HCT116 (cell line): ENCODE data around the gene GXYLT2. TPM values are rescaled to one million over a fixed set of nuclear protein-coding genes. Genes with fewer than 3 reads are reported as not detected.

Experiments
- ATAC-seq: fragments of 200-7000 bp; cut with Tn5 transposase; 2 replicates; pipeline ENCODE4 v1.9.1; 2020; ENCODE audit warnings: mild to moderate bottlenecking, moderate library complexity
- BruUV-seq: library from RNA; stranded (reverse); fragments of 400-500 nt; replicated peaks from 2 replicates; lab custom pipeline; 2021; lab: Mats Ljungman, UMichigan
- CTCF ChIA-PET: fragments of 300-600 bp; sonication (Branson Sonifier 250); formaldehyde crosslinking; loops from one replicate; lab custom pipeline; 2021; ENCODE audit warnings: antibody characterized with exemption; lab: Charles Lee
- POLR2A ChIA-PET: fragments of 300-600, 350-600 bp; sonication (Branson Sonifier 250); formaldehyde crosslinking; loops from one replicate; lab custom pipeline; 2021; ENCODE audit warnings: antibody characterized with exemption; lab: Charles Lee
- RAD21 ChIA-PET, 2 experiments: fragments of 300-600 bp; sonication (Branson Sonifier 250); formaldehyde crosslinking; loops; one replicate each; lab custom pipeline; 2023; ENCODE audit warnings: low total read pairs in 2 of 2; ENCODE audit not compliant: uncharacterized antibody in 2 of 2, unreplicated experiment in 2 of 2, low non-redundant PET in 1 of 2; lab: Charles Lee
- DNase-seq: peaks from one replicate; pipeline ENCODE4 v3.0.0-alpha.2; 2010; ENCODE audit warnings: low read depth, low spot score
- H2AFZ ChIP-seq: fragments of 200-600 bp; shearing (Covaris generic), sonication (generic); 2 replicates; pipeline ENCODE4 v1.6.1; 2017; ENCODE audit warnings: low read depth, mixed run types, mixed read lengths, antibody characterized with exemption, low read length; ENCODE audit not compliant: poor library complexity, severe bottlenecking
- H3K27ac ChIP-seq: 2 replicates; pipeline ENCODE4 v1.5.1; 2012; ENCODE audit warnings: low read depth, low read length
- H3K27me3 ChIP-seq: fragments of 200-600 bp; sonication (generic); 2 replicates; pipeline ENCODE4 v1.6.1; 2016; ENCODE audit warnings: mixed run types, low read length, mixed read lengths; ENCODE audit not compliant: insufficient read depth
- H3K36me3 ChIP-seq, 2 experiments: fragments of 200-500 bp in 1 of 2; fragments of 200-600 bp in 1 of 2; sonication (Bioruptor generic) in 1 of 2; sonication (generic) in 1 of 2; 2 replicates each; pipeline versions ENCODE4 v1.5.1 to v1.6.1; 2014 to 2016; ENCODE audit warnings: low read length in 2 of 2, inconsistent platforms in 1 of 2, mixed read lengths in 1 of 2, mixed run types in 1 of 2; ENCODE audit not compliant: insufficient read depth in 2 of 2, control insufficient read depth in 1 of 2
- H3K4me1 ChIP-seq, 2 experiments: fragments of 200-600 bp in 1 of 2; sonication (generic) in 1 of 2; 2 replicates each; pipeline versions ENCODE4 v1.5.1 to v1.6.1; 2012 to 2017; ENCODE audit warnings: low read length in 2 of 2, inconsistent platforms in 1 of 2, mild to moderate bottlenecking in 1 of 2, mixed read lengths in 1 of 2, mixed run types in 1 of 2, moderate library complexity in 1 of 2; ENCODE audit not compliant: insufficient read depth in 2 of 2, control insufficient read depth in 1 of 2
- H3K4me2 ChIP-seq: fragments of 200-600 bp; sonication (generic); 2 replicates; pipeline ENCODE4 v1.6.1; 2017; ENCODE audit warnings: mixed run types, low read length, mixed read lengths
- H3K4me3 ChIP-seq, 2 experiments: fragments of 200-600 bp in 1 of 2; sonication (generic) in 1 of 2; replicated peaks in 1 of 2; 2 replicates each; pipeline ENCODE4 v1.5.1; 2011 to 2016; ENCODE audit warnings: low read length in 2 of 2, control low read depth in 1 of 2, low read depth in 1 of 2, mild to moderate bottlenecking in 1 of 2, mixed read lengths in 1 of 2, mixed run types in 1 of 2
- H3K79me2 ChIP-seq: fragments of 200-600 bp; sonication (generic); 2 replicates; pipeline ENCODE4 v1.6.1; 2017; ENCODE audit warnings: mild to moderate bottlenecking, mixed run types, low read length, moderate library complexity, mixed read lengths; ENCODE audit not compliant: insufficient read depth
- H3K9ac ChIP-seq: fragments of 200-600 bp; sonication (generic); 2 replicates; pipeline ENCODE4 v1.6.1; 2016; ENCODE audit warnings: low read length, mixed read lengths
- H3K9me2 ChIP-seq: fragments of 200-600 bp; sonication (generic), shearing (Covaris generic); 2 replicates; pipeline ENCODE4 v1.6.1; 2017; ENCODE audit warnings: mixed run types, mild to moderate bottlenecking, moderate library complexity; ENCODE audit not compliant: insufficient read depth
- H3K9me3 ChIP-seq, 2 experiments: fragments of 200-500 bp in 1 of 2; fragments of 200-600 bp in 1 of 2; sonication (Bioruptor generic) in 1 of 2; sonication (generic) in 1 of 2; 2 replicates each; pipeline ENCODE4 v1.6.1; 2014 to 2017; ENCODE audit warnings: low read length in 2 of 2, mixed read lengths in 2 of 2, inconsistent platforms in 1 of 2, low read depth in 1 of 2, mild to moderate bottlenecking in 1 of 2, mixed run types in 1 of 2, moderate library complexity in 1 of 2; ENCODE audit not compliant: control insufficient read depth in 1 of 2, insufficient read depth in 1 of 2
- H4K20me1 ChIP-seq: fragments of 200-600 bp; sonication (generic), shearing (Covaris generic); 2 replicates; pipeline ENCODE4 v1.6.1; 2017; ENCODE audit warnings: mixed run types, mild to moderate bottlenecking, moderate library complexity; ENCODE audit not compliant: insufficient read depth
- CEBPB ChIP-seq: IDR thresholded peaks from 2 replicates; pipeline ENCODE4 v1.6.1; 2012; ENCODE audit warnings: low read depth
- EGR1 ChIP-seq: IDR thresholded peaks from 2 replicates; pipeline ENCODE4 v1.6.1; 2012; ENCODE audit warnings: low read depth
- ELF1 ChIP-seq: IDR thresholded peaks from 2 replicates; pipeline ENCODE4 v1.6.1; 2012; ENCODE audit warnings: low read depth, borderline replicate concordance
- EZH2 ChIP-seq: fragments of 200-600 bp; sonication (generic); IDR thresholded peaks from 2 replicates; pipeline ENCODE4 v1.6.1; 2017; ENCODE audit warnings: antibody characterized with exemption, mixed run types
- EZH2phosphoT487 ChIP-seq: fragments of 200-600 bp; IDR thresholded peaks from 2 replicates; pipeline ENCODE4 v1.6.1; 2018; ENCODE audit warnings: antibody characterized with exemption, borderline replicate concordance
- FOSL1 ChIP-seq: IDR thresholded peaks from 2 replicates; pipeline ENCODE4 v1.6.1; 2012; ENCODE audit warnings: low read depth
- POLR2A ChIP-seq: IDR thresholded peaks from 2 replicates; pipeline ENCODE4 v1.7.0; 2011; ENCODE audit warnings: borderline replicate concordance; ENCODE audit not compliant: insufficient read depth, insufficient read length; ENCODE audit errors: extremely low read depth
- POLR2AphosphoS5 ChIP-seq: IDR thresholded peaks from 2 replicates; pipeline ENCODE4 v1.6.1; 2011; ENCODE audit warnings: mild to moderate bottlenecking, low read depth, low read length, moderate library complexity
- RAD21 ChIP-seq: IDR thresholded peaks from 2 replicates; pipeline ENCODE4 v1.6.1; 2012; ENCODE audit warnings: low read depth, mild to moderate bottlenecking
- SIN3A ChIP-seq: IDR thresholded peaks from 2 replicates; pipeline ENCODE4 v1.6.1; 2012; ENCODE audit warnings: low read depth
- SRF ChIP-seq: IDR thresholded peaks from 2 replicates; pipeline ENCODE4 v1.6.1; 2012; ENCODE audit warnings: low read depth
- TCF7L2 ChIP-seq: IDR thresholded peaks from 2 replicates; pipeline ENCODE4 v1.7.0; 2011; ENCODE audit warnings: borderline replicate concordance, inconsistent platforms; ENCODE audit not compliant: insufficient read depth, insufficient read length; ENCODE audit errors: extremely low read depth
- ZFX ChIP-seq: fragments of 450-650 bp; IDR thresholded peaks from 2 replicates; pipeline ENCODE4 v1.6.1; 2017
- intact Hi-C: fragments of 100-400 bp; cut with micrococcal nuclease; formaldehyde crosslinking; loops from 2 replicates; pipeline ENCODE4 v1.10.0; 2022
- total RNA-seq: library from RNA; stranded (reverse); gene quantifications from one replicate; pipeline ENCODE4 v1.2.1, GENCODE V29; 2021; ENCODE audit not compliant: unreplicated experiment
- TF ChIP-seq, protein P1 (sequence below): IDR thresholded peaks from 2 replicates; pipeline ENCODE4 v1.6.1; 2012
- TF ChIP-seq, protein P2 (sequence below): IDR thresholded peaks from 2 replicates; pipeline ENCODE4 v1.6.1; 2012; ENCODE audit warnings: low read depth
- TF ChIP-seq, protein P3 (sequence below), 3 experiments: fragments of 200-600 bp in 1 of 3; sonication (generic) in 1 of 3; IDR thresholded peaks in 2 of 3; conservative IDR thresholded peaks in 1 of 3; 2 replicates each; pipeline ENCODE4 v1.5.1; 2012 to 2017; ENCODE audit warnings: low read depth in 2 of 3, low read length in 2 of 3, antibody characterized with exemption in 1 of 3, borderline replicate concordance in 1 of 3, control low read depth in 1 of 3, mild to moderate bottlenecking in 1 of 3, mixed read lengths in 1 of 3, mixed run types in 1 of 3, moderate library complexity in 1 of 3; ENCODE audit not compliant: insufficient read depth in 1 of 3
- TF ChIP-seq, protein P4 (sequence below): IDR thresholded peaks from 2 replicates; pipeline ENCODE4 v1.6.1; 2011; ENCODE audit warnings: mild to moderate bottlenecking, low read length, moderate library complexity; ENCODE audit not compliant: insufficient replicate concordance; ENCODE audit errors: extremely low read depth
- TF ChIP-seq, protein P5 (sequence below): IDR thresholded peaks from 2 replicates; pipeline ENCODE4 v1.6.1; 2012

The GXYLT2 gene
- total RNA-seq, 1 experiment from 2014 or later = 5.6 TPM

DNA sequence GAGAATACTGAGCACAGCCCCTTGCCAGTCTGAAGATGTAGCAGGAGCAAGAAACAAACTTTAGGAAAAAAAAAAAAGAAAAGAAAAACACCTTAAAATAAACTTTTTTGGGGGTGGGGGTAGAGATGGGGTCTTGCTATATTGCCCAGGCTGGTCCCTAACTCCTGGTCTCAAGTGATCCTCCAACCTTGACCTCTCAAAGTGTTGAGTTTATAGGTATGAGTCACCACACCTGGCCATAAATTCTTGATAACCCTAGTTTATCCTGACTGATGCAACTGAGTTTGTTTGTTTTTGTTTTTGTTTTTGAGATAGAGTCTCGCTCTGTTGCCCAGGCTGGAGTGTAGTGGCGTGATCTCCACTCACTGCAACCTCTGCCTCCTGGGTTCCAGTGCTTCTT, 28.4 kb downstream of the GXYLT2 start:
- ATAC-seq (no peak), DNase-seq (no peak)
- ChIA-PET RAD21 (no interaction called here), POLR2A (no interaction called here), CTCF (interaction anchor here (1.4 kb wide), 1 partner anchor 140 kb away, joined by 3 read pairs; no protein-coding TSS in a partner anchor)
- H3K27ac ChIP-seq = no peak overlapping the region
- H3K36me3 ChIP-seq = no peaks in the 10 kb centered on the region
- H3K79me2 ChIP-seq = no peaks in the 10 kb centered on the region
- H4K20me1 ChIP-seq = no peaks in the 10 kb centered on the region
- no peak overlapping the region for H3K4me3 ChIP-seq
- no peaks in the 10 kb centered on the region for H3K9me2 ChIP-seq
- no peaks in the 10 kb centered on the region for H3K27me3 ChIP-seq
- no peaks in the 10 kb centered on the region for H3K9me3 ChIP-seq
- intact Hi-C loops = no loop called here
- H3K4me2 ChIP-seq = no peak overlapping the region
- no TSS peak for BruUV-seq
- no peak overlapping the region for H2AFZ ChIP-seq
- no peak overlapping the region for H3K9ac ChIP-seq
- TF ChIP-seq EZH2 (no peak), ZFX (no peak), SIN3A (no peak), POLR2A (no peak), CEBPB (no peak), SRF (no peak), ELF1 (no peak), TCF7L2 (no peak), EGR1 (no peak), POLR2AphosphoS5 (no peak), RAD21 (no peak), EZH2phosphoT487 (no peak), FOSL1 (no peak)
- TF ChIP-seq, protein P1, sequence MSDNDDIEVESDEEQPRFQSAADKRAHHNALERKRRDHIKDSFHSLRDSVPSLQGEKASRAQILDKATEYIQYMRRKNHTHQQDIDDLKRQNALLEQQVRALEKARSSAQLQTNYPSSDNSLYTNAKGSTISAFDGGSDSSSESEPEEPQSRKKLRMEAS = no peak
- TF ChIP-seq, protein P2, sequence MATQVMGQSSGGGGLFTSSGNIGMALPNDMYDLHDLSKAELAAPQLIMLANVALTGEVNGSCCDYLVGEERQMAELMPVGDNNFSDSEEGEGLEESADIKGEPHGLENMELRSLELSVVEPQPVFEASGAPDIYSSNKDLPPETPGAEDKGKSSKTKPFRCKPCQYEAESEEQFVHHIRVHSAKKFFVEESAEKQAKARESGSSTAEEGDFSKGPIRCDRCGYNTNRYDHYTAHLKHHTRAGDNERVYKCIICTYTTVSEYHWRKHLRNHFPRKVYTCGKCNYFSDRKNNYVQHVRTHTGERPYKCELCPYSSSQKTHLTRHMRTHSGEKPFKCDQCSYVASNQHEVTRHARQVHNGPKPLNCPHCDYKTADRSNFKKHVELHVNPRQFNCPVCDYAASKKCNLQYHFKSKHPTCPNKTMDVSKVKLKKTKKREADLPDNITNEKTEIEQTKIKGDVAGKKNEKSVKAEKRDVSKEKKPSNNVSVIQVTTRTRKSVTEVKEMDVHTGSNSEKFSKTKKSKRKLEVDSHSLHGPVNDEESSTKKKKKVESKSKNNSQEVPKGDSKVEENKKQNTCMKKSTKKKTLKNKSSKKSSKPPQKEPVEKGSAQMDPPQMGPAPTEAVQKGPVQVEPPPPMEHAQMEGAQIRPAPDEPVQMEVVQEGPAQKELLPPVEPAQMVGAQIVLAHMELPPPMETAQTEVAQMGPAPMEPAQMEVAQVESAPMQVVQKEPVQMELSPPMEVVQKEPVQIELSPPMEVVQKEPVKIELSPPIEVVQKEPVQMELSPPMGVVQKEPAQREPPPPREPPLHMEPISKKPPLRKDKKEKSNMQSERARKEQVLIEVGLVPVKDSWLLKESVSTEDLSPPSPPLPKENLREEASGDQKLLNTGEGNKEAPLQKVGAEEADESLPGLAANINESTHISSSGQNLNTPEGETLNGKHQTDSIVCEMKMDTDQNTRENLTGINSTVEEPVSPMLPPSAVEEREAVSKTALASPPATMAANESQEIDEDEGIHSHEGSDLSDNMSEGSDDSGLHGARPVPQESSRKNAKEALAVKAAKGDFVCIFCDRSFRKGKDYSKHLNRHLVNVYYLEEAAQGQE = no peak
- TF ChIP-seq, protein P3, sequence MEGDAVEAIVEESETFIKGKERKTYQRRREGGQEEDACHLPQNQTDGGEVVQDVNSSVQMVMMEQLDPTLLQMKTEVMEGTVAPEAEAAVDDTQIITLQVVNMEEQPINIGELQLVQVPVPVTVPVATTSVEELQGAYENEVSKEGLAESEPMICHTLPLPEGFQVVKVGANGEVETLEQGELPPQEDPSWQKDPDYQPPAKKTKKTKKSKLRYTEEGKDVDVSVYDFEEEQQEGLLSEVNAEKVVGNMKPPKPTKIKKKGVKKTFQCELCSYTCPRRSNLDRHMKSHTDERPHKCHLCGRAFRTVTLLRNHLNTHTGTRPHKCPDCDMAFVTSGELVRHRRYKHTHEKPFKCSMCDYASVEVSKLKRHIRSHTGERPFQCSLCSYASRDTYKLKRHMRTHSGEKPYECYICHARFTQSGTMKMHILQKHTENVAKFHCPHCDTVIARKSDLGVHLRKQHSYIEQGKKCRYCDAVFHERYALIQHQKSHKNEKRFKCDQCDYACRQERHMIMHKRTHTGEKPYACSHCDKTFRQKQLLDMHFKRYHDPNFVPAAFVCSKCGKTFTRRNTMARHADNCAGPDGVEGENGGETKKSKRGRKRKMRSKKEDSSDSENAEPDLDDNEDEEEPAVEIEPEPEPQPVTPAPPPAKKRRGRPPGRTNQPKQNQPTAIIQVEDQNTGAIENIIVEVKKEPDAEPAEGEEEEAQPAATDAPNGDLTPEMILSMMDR (IDR thresholded peaks at IDR 0.05 in 2 of 3, conservative IDR thresholded peaks at IDR 0.05 in 1 of 3; ENCODE audit: borderline replicate concordance in 1 of 3, insufficient read depth in 1 of 3, low read depth in 2 of 3, low read length in 2 of 3) = no peak
- TF ChIP-seq, protein P4, sequence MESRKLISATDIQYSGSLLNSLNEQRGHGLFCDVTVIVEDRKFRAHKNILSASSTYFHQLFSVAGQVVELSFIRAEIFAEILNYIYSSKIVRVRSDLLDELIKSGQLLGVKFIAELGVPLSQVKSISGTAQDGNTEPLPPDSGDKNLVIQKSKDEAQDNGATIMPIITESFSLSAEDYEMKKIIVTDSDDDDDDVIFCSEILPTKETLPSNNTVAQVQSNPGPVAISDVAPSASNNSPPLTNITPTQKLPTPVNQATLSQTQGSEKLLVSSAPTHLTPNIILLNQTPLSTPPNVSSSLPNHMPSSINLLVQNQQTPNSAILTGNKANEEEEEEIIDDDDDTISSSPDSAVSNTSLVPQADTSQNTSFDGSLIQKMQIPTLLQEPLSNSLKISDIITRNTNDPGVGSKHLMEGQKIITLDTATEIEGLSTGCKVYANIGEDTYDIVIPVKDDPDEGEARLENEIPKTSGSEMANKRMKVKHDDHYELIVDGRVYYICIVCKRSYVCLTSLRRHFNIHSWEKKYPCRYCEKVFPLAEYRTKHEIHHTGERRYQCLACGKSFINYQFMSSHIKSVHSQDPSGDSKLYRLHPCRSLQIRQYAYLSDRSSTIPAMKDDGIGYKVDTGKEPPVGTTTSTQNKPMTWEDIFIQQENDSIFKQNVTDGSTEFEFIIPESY = no peak
- TF ChIP-seq, protein P5, sequence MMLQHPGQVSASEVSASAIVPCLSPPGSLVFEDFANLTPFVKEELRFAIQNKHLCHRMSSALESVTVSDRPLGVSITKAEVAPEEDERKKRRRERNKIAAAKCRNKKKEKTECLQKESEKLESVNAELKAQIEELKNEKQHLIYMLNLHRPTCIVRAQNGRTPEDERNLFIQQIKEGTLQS = no peak
- peaks cover 0 to 3% of the 10 kb centered on the region in 2 experiments; a peak in 1 of 4 replicates for H3K4me1 ChIP-seq
